ENCODE results near the gene LINC01488.

GRCh38 chr11:69521457-69521856 lies 40.0 kb downstream of the LINC01488 start:
- no peak for TF ChIP-seq CTCF (conservative IDR thresholded peaks at IDR 0.05)
- no peak for TF ChIP-seq EZH2 (IDR thresholded peaks at IDR 0.05; ENCODE audit: low read depth)

All from PC-9 (cell line).